ENCODE data around the gene FAHD2A.
"Not testable (repeated sequence)": the region's sequence is repeated elsewhere in the genome, so short reads cannot be mapped to it uniquely, and the experiment has no call there.

DNA sequence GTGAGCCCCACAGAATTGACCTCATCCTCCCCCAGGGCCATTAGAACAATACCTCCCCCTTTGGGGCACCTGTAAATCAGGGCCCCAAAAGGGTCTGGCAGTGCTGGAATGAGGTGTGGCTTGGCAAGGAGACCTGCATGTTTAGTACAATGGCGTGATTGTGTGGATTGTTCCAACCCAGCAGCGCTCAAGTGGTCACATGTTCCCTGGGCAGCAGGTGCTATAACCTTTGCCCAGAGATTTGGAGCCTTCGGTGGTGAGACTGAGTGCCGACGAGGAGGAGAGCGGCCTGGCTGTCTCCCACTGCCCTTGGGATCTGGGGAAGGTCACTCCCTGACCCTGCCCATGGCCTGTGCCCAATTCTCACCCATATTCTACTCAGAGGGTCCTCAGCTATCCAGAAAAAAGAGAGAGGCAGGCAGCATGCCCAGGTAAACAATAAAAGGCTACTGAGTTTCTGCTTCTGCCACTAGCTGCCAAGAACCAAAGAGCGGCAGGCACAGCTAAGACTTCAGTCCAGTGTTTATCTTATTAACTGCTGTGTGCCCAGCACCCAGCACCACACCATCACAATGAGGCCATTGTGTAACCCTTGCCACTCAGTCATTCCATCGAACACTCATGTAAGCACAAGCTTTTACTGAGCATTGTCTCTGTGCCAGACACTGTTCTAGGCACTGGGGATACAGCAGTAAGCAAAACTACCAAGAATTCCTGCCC, 27.4 kb downstream of the FAHD2A start:
- not testable (repeated sequence) for TF ChIP-seq EZH2phosphoT487 (conservative IDR thresholded peaks at IDR 0.05; ENCODE audit: low read length)
- TF ChIP-seq, protein P1, sequence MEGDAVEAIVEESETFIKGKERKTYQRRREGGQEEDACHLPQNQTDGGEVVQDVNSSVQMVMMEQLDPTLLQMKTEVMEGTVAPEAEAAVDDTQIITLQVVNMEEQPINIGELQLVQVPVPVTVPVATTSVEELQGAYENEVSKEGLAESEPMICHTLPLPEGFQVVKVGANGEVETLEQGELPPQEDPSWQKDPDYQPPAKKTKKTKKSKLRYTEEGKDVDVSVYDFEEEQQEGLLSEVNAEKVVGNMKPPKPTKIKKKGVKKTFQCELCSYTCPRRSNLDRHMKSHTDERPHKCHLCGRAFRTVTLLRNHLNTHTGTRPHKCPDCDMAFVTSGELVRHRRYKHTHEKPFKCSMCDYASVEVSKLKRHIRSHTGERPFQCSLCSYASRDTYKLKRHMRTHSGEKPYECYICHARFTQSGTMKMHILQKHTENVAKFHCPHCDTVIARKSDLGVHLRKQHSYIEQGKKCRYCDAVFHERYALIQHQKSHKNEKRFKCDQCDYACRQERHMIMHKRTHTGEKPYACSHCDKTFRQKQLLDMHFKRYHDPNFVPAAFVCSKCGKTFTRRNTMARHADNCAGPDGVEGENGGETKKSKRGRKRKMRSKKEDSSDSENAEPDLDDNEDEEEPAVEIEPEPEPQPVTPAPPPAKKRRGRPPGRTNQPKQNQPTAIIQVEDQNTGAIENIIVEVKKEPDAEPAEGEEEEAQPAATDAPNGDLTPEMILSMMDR (IDR thresholded peaks at IDR 0.05; ENCODE audit: insufficient read depth, low read length, poor library complexity, severe bottlenecking) = not testable (repeated sequence)
